Measurements from ENCODE around the gene GUCD1. TPM values are rescaled to one million over a fixed set of nuclear protein-coding genes. Genes with fewer than 3 reads are reported as not detected.

Gene GUCD1
- polyA plus RNA-seq, 4 donors, result 147 to 494 (median 314) TPM

GRCh38 chr22:24587948-24588347 lies 33.0 kb upstream of the GUCD1 start:
- no peak for FAIRE-seq
- Histone ChIP-seq H3K27ac (ENCODE audit: low read depth in 1 of 3, low read length in 2 of 3) (no peak overlapping the region), H3K9me3 (ENCODE audit: control insufficient read depth in 2 of 2, insufficient read depth in 1 of 2, low read depth in 1 of 2, low read length in 1 of 2) (no peaks in the 10 kb centered on the region), H3K4me3 (ENCODE audit: low read depth in 1 of 3, low read length in 3 of 3) (no peak overlapping the region), H3K4me1 (ENCODE audit: control insufficient read depth in 3 of 3, insufficient read depth in 2 of 3, low read depth in 1 of 3, low read length in 2 of 3) (peaks cover 0 to 15% (median 4%) of the 10 kb centered on the region in 3 donors), H3K27me3 (ENCODE audit: control insufficient read depth in 3 of 3, insufficient read depth in 3 of 3, low read length in 3 of 3) (no peaks in the 10 kb centered on the region), H3K36me3 (ENCODE audit: control insufficient read depth in 3 of 3, insufficient read depth in 2 of 3, low read depth in 1 of 3, low read length in 3 of 3) (peaks cover 0 to 63% (median 0%) of the 10 kb centered on the region in 3 donors)
- DNase-seq, result no peak
- WGBS, 3 donors, result 77 to 84% (median 81%) methylated on average over 8 of the region's 8 CpGs

DNA sequence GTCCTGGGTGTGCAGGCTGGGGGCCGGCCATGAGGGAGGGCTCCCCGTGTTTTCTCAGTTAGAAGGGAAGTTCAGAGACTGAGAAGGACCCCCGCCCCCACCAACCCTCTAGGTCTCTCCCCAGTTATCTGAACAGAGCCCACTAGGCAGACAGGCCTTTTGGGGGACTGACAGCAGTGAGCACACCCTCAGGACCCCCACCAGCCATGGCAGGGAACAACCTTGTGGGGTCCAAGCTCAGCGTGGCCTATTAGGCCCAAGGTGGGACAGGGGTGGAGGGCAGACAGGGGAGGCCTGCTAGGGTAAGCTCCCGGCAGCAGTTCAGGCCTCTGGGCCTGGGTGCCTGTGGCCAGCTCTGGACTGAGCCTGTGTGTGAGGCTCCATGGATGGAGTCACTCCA lies 32.3 kb upstream of the GUCD1 start:
- FAIRE-seq (no peak), DNase-seq (no peak)
- Histone ChIP-seq H3K4me3 (ENCODE audit: low read depth in 1 of 3, low read length in 3 of 3) (no peak overlapping the region), H3K4me1 (ENCODE audit: control insufficient read depth in 3 of 3, insufficient read depth in 2 of 3, low read depth in 1 of 3, low read length in 2 of 3) (peaks cover 0 to 13% (median 4%) of the 10 kb centered on the region in 3 donors), H3K9me3 (ENCODE audit: control insufficient read depth in 2 of 2, insufficient read depth in 1 of 2, low read depth in 1 of 2, low read length in 1 of 2) (no peaks in the 10 kb centered on the region), H3K27ac (ENCODE audit: low read depth in 1 of 3, low read length in 2 of 3) (no peak overlapping the region), H3K27me3 (ENCODE audit: control insufficient read depth in 3 of 3, insufficient read depth in 3 of 3, low read length in 3 of 3) (no peaks in the 10 kb centered on the region), H3K36me3 (ENCODE audit: control insufficient read depth in 3 of 3, insufficient read depth in 2 of 3, low read depth in 1 of 3, low read length in 3 of 3) (peaks cover 0 to 63% (median 0%) of the 10 kb centered on the region in 3 donors)
- WGBS, 3 donors, result 80 to 88% (median 83%) methylated on average over 5 of the region's 5 CpGs

DNA sequence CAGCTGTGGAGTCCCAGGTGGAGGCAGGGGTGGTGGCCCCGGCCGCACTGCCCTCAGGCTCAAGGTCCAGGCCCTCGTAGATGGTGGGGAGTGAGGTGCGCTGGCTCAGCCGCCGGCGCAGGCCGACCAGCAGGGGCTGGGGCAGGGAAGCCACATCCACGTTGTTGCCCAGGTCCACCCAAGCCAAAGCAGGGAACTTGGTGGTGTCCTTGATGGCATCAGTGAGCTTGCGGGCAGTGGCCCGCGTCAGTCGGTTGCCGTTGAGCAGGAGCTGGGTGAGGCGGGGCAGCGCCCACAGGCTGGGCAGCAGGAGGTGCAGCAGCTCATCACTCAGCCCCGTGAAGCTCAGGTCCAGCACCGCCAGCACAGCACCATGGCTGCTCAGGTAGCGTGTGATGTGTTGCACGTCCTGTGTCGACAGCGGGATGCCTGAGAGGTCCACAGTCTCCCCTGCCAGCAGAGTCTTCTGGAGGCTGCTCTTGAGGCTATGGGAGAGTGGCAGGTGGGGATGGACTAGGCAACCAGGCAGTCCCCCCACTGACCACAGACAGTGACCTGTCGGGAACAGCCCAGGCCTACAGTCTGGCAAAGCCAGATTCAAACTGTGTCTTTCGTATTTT lies 31.1 kb upstream of the GUCD1 start:
- no peaks in the 10 kb centered on the region for H3K9me3 ChIP-seq (ENCODE audit: control insufficient read depth in 2 of 2, insufficient read depth in 1 of 2, low read depth in 1 of 2, low read length in 1 of 2)
- H3K4me3 ChIP-seq (ENCODE audit: low read depth in 1 of 3, low read length in 3 of 3), result no peak overlapping the region
- H3K4me1 ChIP-seq (ENCODE audit: control insufficient read depth in 3 of 3, insufficient read depth in 2 of 3, low read depth in 1 of 3, low read length in 2 of 3), result peaks cover 0 to 7% (median 4%) of the 10 kb centered on the region in 3 donors
- FAIRE-seq, result no peak
- no peaks in the 10 kb centered on the region for H3K27me3 ChIP-seq (ENCODE audit: control insufficient read depth in 3 of 3, insufficient read depth in 3 of 3, low read length in 3 of 3)
- peaks cover 0 to 57% (median 0%) of the 10 kb centered on the region in 3 donors for H3K36me3 ChIP-seq (ENCODE audit: control insufficient read depth in 3 of 3, insufficient read depth in 2 of 3, low read depth in 1 of 3, low read length in 3 of 3)
- no peak overlapping the region for H3K27ac ChIP-seq (ENCODE audit: low read depth in 1 of 3, low read length in 2 of 3)
- DNase-seq, result no peak
- WGBS, 3 donors, result 89 to 92% (median 91%) methylated on average over 23 to 24 of the region's 24 CpGs

GRCh38 chr22:24585461-24585860 lies 30.5 kb upstream of the GUCD1 start:
- peaks cover 0 to 7% (median 4%) of the 10 kb centered on the region in 3 donors for H3K4me1 ChIP-seq (ENCODE audit: control insufficient read depth in 3 of 3, insufficient read depth in 2 of 3, low read depth in 1 of 3, low read length in 2 of 3)
- H3K4me3 ChIP-seq (ENCODE audit: low read depth in 1 of 3, low read length in 3 of 3), result no peak overlapping the region
- H3K36me3 ChIP-seq (ENCODE audit: control insufficient read depth in 3 of 3, insufficient read depth in 2 of 3, low read depth in 1 of 3, low read length in 3 of 3), result peaks cover 0 to 57% (median 0%) of the 10 kb centered on the region in 3 donors
- FAIRE-seq, result no peak
- no peaks in the 10 kb centered on the region for H3K9me3 ChIP-seq (ENCODE audit: control insufficient read depth in 2 of 2, insufficient read depth in 1 of 2, low read depth in 1 of 2, low read length in 1 of 2)
- DNase-seq, result no peak
- WGBS, 3 donors, result 94 to 96% (median 95%) methylated on average over 3 of the region's 3 CpGs
- H3K27me3 ChIP-seq (ENCODE audit: control insufficient read depth in 3 of 3, insufficient read depth in 3 of 3, low read length in 3 of 3), result no peaks in the 10 kb centered on the region
- no peak overlapping the region for H3K27ac ChIP-seq (ENCODE audit: low read depth in 1 of 3, low read length in 2 of 3)

DNA sequence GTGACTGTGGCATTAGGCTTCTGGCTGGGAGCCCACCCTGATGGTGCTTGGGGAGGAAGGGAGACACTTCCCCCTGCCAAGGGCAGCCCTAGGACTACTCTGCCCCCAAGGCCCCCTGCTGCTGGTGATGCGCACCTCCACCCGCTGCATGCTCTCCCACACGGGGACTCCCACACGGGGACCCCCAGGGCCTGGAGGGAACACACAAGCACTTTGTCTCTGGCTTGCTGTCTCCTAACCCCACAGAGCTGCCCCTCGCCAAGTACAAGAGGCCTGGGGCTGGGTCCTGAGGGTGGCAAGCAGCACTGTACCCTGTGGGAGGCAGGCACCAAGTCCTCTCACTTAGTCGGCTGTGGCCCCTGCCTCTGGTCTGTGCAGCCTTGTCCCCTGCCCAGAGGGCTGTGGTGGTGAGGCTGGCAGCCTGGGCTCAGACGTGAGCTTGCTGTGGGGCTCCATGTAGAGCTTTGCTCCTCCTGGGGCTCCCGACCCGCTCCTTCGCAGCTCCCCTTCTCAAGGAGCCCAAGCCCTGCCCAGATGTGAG lies 30.0 kb upstream of the GUCD1 start:
- 87 to 90% (median 87%) methylated on average over 9 to 10 of the region's 10 CpGs for WGBS, 3 donors
- FAIRE-seq, result no peak
- no peak overlapping the region for H3K27ac ChIP-seq (ENCODE audit: low read depth in 1 of 3, low read length in 2 of 3)
- no peaks in the 10 kb centered on the region for H3K27me3 ChIP-seq (ENCODE audit: control insufficient read depth in 3 of 3, insufficient read depth in 3 of 3, low read length in 3 of 3)
- DNase-seq, result no peak
- peaks cover 0 to 56% (median 0%) of the 10 kb centered on the region in 3 donors for H3K36me3 ChIP-seq (ENCODE audit: control insufficient read depth in 3 of 3, insufficient read depth in 2 of 3, low read depth in 1 of 3, low read length in 3 of 3)
- no peaks in the 10 kb centered on the region for H3K9me3 ChIP-seq (ENCODE audit: control insufficient read depth in 2 of 2, insufficient read depth in 1 of 2, low read depth in 1 of 2, low read length in 1 of 2)
- no peak overlapping the region for H3K4me3 ChIP-seq (ENCODE audit: low read depth in 1 of 3, low read length in 3 of 3)
- peaks cover 0 to 7% (median 4%) of the 10 kb centered on the region in 3 donors for H3K4me1 ChIP-seq (ENCODE audit: control insufficient read depth in 3 of 3, insufficient read depth in 2 of 3, low read depth in 1 of 3, low read length in 2 of 3)

DNA sequence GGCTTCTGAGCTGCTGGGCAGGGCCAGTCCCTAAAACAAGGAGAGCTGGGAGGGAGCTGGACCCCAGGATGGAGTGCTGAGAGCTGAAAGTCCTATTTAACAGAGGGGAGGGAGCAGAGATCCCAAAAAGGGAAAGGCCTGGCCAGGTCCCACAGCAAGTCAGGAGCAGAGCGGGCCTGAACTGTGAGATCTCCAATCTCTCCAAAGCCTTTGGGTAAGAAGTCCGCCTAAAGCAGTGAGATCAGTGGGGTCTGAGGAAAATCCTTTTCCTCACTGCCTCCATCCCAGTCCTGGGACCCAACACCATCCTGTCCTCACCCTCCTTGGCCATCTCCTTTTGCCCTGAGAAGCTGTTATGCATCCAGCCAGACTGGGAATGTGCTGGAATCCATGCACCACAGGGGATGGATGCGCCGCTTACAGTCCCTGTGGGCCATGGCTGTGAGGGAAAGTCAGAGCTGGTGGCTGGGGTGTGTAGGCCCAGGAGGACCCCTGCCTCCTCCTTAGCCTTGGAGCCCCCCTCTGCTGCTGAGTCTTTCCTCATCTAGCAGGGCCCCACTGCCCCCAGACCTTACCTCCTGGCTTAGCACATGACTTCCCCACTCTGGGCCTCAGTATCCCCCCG lies 29.3 kb upstream of the GUCD1 start:
- no peak for FAIRE-seq
- Histone ChIP-seq H3K9me3 (ENCODE audit: control insufficient read depth in 2 of 2, insufficient read depth in 1 of 2, low read depth in 1 of 2, low read length in 1 of 2) (no peaks in the 10 kb centered on the region), H3K4me1 (ENCODE audit: control insufficient read depth in 3 of 3, insufficient read depth in 2 of 3, low read depth in 1 of 3, low read length in 2 of 3) (peaks cover 0 to 8% (median 4%) of the 10 kb centered on the region in 3 donors), H3K36me3 (ENCODE audit: control insufficient read depth in 3 of 3, insufficient read depth in 2 of 3, low read depth in 1 of 3, low read length in 3 of 3) (peaks cover 0 to 50% (median 0%) of the 10 kb centered on the region in 3 donors), H3K27ac (ENCODE audit: low read depth in 1 of 3, low read length in 2 of 3) (peak overlapping the region in 1 of 3 donors; percentile 47), H3K4me3 (ENCODE audit: low read depth in 1 of 3, low read length in 3 of 3) (no peak overlapping the region), H3K27me3 (ENCODE audit: control insufficient read depth in 3 of 3, insufficient read depth in 3 of 3, low read length in 3 of 3) (no peaks in the 10 kb centered on the region)
- WGBS, 3 donors, result 89 to 92% (median 92%) methylated on average over 5 of the region's 5 CpGs
- DNase-seq, result no peak

GRCh38 chr22:24583221-24584165 lies 28.6 kb upstream of the GUCD1 start:
- no peaks in the 10 kb centered on the region for H3K9me3 ChIP-seq (ENCODE audit: control insufficient read depth in 2 of 2, insufficient read depth in 1 of 2, low read depth in 1 of 2, low read length in 1 of 2)
- peaks cover 0 to 42% (median 0%) of the 10 kb centered on the region in 3 donors for H3K36me3 ChIP-seq (ENCODE audit: control insufficient read depth in 3 of 3, insufficient read depth in 2 of 3, low read depth in 1 of 3, low read length in 3 of 3)
- DNase-seq, result no peak
- 24 to 55% (median 38%) methylated on average over 19 of the region's 19 CpGs for WGBS, 3 donors
- peak overlapping the region in 2 of 3 donors; percentile 9 to 63 for H3K27ac ChIP-seq (ENCODE audit: low read depth in 1 of 3, low read length in 2 of 3)
- FAIRE-seq, result no peak
- H3K4me1 ChIP-seq (ENCODE audit: control insufficient read depth in 3 of 3, insufficient read depth in 2 of 3, low read depth in 1 of 3, low read length in 2 of 3), result peaks cover 0 to 15% (median 6%) of the 10 kb centered on the region in 3 donors
- no peak overlapping the region for H3K4me3 ChIP-seq (ENCODE audit: low read depth in 1 of 3, low read length in 3 of 3)
- no peaks in the 10 kb centered on the region for H3K27me3 ChIP-seq (ENCODE audit: control insufficient read depth in 3 of 3, insufficient read depth in 3 of 3, low read length in 3 of 3)
